PFSK-1 (cell line): ENCODE data around the gene TM4SF4.

Experiments
- POLR2AphosphoS5 ChIP-seq: IDR thresholded peaks from 2 replicates; pipeline ENCODE4 v1.6.1; 2012; ENCODE audit warnings: low read depth, mild to moderate bottlenecking, control low read depth, low read length, moderate library complexity
- REST ChIP-seq, 2 experiments: IDR thresholded peaks; 2 replicates each; pipeline versions ENCODE4 v1.6.1 to v1.8.0; 2011 to 2012; ENCODE audit warnings: low read depth in 2 of 2, low read length in 2 of 2, control low read depth in 1 of 2, inconsistent platforms in 1 of 2, mild to moderate bottlenecking in 1 of 2, moderate library complexity in 1 of 2; ENCODE audit not compliant: insufficient read depth in 1 of 2
- SIN3A ChIP-seq: IDR thresholded peaks from 2 replicates; pipeline ENCODE4 v1.6.1; 2012; ENCODE audit warnings: mild to moderate bottlenecking, low read length, moderate library complexity, borderline replicate concordance; ENCODE audit not compliant: insufficient read depth
- TAF1 ChIP-seq: IDR thresholded peaks from 2 replicates; pipeline ENCODE4 v1.6.1; 2012; ENCODE audit warnings: low read length, control low read depth, borderline replicate concordance; ENCODE audit not compliant: insufficient read depth

- no peak for TF ChIP-seq REST (IDR thresholded peaks at IDR 0.05; ENCODE audit: insufficient read depth in 1 of 2, low read depth in 2 of 2, low read length in 2 of 2)
- no peak for TF ChIP-seq TAF1
- no peak for TF ChIP-seq SIN3A
- TF ChIP-seq POLR2AphosphoS5: no peak
Measured at GRCh38 chr3:149428087-149428486, 46.4 kb upstream of the TM4SF4 start.
